Testis (tissue), 2 donors: ENCODE results near the gene MFGE8.
"Not testable (repeated sequence)": the region's sequence is repeated elsewhere in the genome, so short reads cannot be mapped to it uniquely, and the experiment has no call there.

Source experiments
- CTCF ChIP-seq, 3 experiments: fragments of 450-650 bp in 2 of 3; fragments of 200-600 bp in 1 of 3; sonication (generic) in 1 of 3; IDR thresholded peaks; one replicate each; pipeline ENCODE4 v1.5.1; 2016 to 2019; ENCODE audit warnings: antibody characterized with exemption in 3 of 3, mild to moderate bottlenecking in 2 of 3, moderate library complexity in 1 of 3
- POLR2A ChIP-seq: fragments of 450-650 bp; IDR thresholded peaks from one replicate; pipeline ENCODE4 v1.6.1; 2017; ENCODE audit warnings: antibody characterized with exemption, mild to moderate bottlenecking, moderate library complexity

- not testable (repeated sequence) for TF ChIP-seq CTCF (IDR thresholded peaks at IDR 0.05); POLR2A
These were observed 12.5 kb upstream of the MFGE8 start for GRCh38 chr15:88925648-88926047.
